ENCODE results near the gene FSCN2. TPM values are rescaled to one million over a fixed set of nuclear protein-coding genes. Genes with fewer than 3 reads are reported as not detected.

The FSCN2 gene
- total RNA-seq, 1 experiment from 2014 or later: 4.3 TPM

DNA sequence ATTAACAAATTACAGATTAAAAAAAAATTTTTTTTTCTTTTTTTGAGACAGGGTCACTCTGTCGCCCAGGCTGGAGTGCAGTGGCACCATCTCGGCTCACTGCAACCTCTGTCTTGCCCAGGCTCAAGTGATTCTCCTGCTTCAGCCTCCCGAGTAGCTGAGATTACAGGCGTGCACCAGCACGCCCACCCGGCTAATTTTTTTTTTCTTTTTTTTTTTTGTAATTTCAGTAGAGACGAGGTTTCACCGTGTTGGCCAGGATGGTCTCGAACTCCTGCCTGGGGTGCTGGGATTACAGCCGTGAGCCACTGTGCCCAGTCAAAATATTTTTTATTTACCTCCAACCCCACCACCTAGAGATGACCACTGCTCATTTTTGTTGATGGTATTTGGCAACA lies 41.1 kb upstream of the FSCN2 start:
- intact Hi-C loops (cut with micrococcal nuclease; ENCODE audit: unreplicated experiment): loop anchor here (5.0 kb wide), 1 partner anchor 500 kb away; no protein-coding TSS in a partner anchor
- H3K9me2 ChIP-seq (ENCODE audit: insufficient read depth): no peaks in the 10 kb centered on the region
- TF ChIP-seq CTCF (conservative IDR thresholded peaks at IDR 0.05): no peak
- no peak for TF ChIP-seq EZH2 (IDR thresholded peaks at IDR 0.05; ENCODE audit: low read depth)

DNA sequence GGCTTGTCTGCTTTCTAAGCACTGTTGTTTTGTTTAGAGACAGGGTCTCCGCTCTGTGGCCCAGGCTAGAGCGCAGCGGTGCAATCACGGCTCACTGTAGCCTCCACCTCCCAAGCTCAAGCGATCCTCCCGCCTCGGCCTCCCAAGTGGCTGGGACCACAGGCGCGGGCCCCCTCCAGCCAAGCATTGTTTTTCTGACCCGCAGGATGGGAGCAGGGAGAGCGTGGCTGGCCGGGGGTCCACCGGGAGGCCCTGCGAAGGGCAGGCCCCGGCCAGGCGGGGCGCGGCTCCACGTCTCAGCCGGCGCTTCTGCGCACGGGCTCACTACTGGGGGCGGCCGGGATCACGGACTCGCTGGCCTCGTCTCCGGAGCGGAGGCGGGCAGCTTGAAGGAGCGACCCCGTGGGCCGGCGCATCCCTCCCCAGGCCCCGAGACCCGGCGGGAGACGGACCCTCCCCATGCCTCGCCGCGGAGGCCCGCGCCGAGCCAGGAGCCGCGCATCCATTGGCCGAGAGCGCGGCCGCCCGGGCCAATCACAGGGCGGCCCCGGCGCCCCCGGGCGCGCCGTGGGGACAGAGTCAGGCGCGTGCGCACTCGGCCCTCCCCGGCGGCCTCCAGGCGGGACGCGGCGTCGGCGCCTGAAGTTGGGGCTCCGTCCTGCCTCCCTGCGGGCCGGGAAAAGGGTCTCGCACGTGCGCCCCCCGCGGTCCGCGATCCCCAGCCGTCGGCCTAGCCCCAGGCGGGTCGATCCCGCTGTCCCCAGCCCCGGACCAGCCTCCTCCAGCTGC lies 40.5 kb upstream of the FSCN2 start:
- H3K36me3 ChIP-seq (ENCODE audit: low read depth): no peaks in the 10 kb centered on the region
- H3K4me3 ChIP-seq: peak overlapping the region; percentile 55; the same call in 1 of the 2 replicates
- peak in 1 of 2 experiments; percentile 76 for DNase-seq
- no peaks in the 10 kb centered on the region for H3K9me3 ChIP-seq (ENCODE audit: insufficient read depth, low read depth)
- no peaks in the 10 kb centered on the region for H3F3A ChIP-seq (ENCODE audit: insufficient read depth, low read depth)
- no peak overlapping the region for H3K27ac ChIP-seq
- no peaks in the 10 kb centered on the region for H3K27me3 ChIP-seq (ENCODE audit: insufficient read depth, low read depth)
- POLR2A ChIA-PET (ENCODE audit: unreplicated experiment): no interaction called here
- intact Hi-C loops (cut with micrococcal nuclease; ENCODE audit: unreplicated experiment): loop anchor here (5.0 kb wide), 1 partner anchor 500 kb away; no protein-coding TSS in a partner anchor
- TF ChIP-seq CTCF (conservative IDR thresholded peaks at IDR 0.05) (no peak), EZH2 (IDR thresholded peaks at IDR 0.05; ENCODE audit: low read depth) (no peak)
- H4K20me1 ChIP-seq (ENCODE audit: insufficient read depth): no peaks in the 10 kb centered on the region
- H3K9me2 ChIP-seq (ENCODE audit: insufficient read depth): no peaks in the 10 kb centered on the region
- H3K79me2 ChIP-seq (ENCODE audit: low read depth): no peaks in the 10 kb centered on the region
- H2AFZ ChIP-seq: peak overlapping the region; percentile 58
- BruUV-seq (replicated peaks): TSS peak; percentile 36
- no peaks in the 10 kb centered on the region for H3K4me1 ChIP-seq (replicated peaks; ENCODE audit: insufficient read depth)
- CTCF ChIA-PET: interaction anchor here (0.6 kb wide), 1 partner anchor 57 kb away, joined by 10 read pairs; no protein-coding TSS in a partner anchor
- H3K4me2 ChIP-seq: peak overlapping the region; percentile 72

More for the DNA sequence above, 41.1 kb upstream of the FSCN2 start:
- H3K79me2 ChIP-seq (ENCODE audit: low read depth): no peaks in the 10 kb centered on the region
- no peaks in the 10 kb centered on the region for H3K27me3 ChIP-seq (ENCODE audit: insufficient read depth, low read depth)
- H3K9me3 ChIP-seq (ENCODE audit: insufficient read depth, low read depth): no peaks in the 10 kb centered on the region
- H3K36me3 ChIP-seq (ENCODE audit: low read depth): no peaks in the 10 kb centered on the region
- no peaks in the 10 kb centered on the region for H3K4me1 ChIP-seq (replicated peaks; ENCODE audit: insufficient read depth)
- H2AFZ ChIP-seq: no peak overlapping the region
- DNase-seq: no peak
- H3F3A ChIP-seq (ENCODE audit: insufficient read depth, low read depth): no peaks in the 10 kb centered on the region
- POLR2A ChIA-PET (ENCODE audit: unreplicated experiment): no interaction called here
- CTCF ChIA-PET: interaction anchor here (0.6 kb wide), 1 partner anchor 56 kb away, joined by 10 read pairs; no protein-coding TSS in a partner anchor
- no TSS peak for BruUV-seq (replicated peaks)
- no peak overlapping the region for H3K27ac ChIP-seq
- H3K4me3 ChIP-seq: no peak overlapping the region
- H3K4me2 ChIP-seq: no peak overlapping the region
- H4K20me1 ChIP-seq (ENCODE audit: insufficient read depth): no peaks in the 10 kb centered on the region

- ChIA-PET CTCF (no interaction called here), POLR2A (ENCODE audit: unreplicated experiment) (no interaction called here)
- no peak for DNase-seq
- TF ChIP-seq EZH2 (IDR thresholded peaks at IDR 0.05; ENCODE audit: low read depth): no peak
- no peak for TF ChIP-seq CTCF (conservative IDR thresholded peaks at IDR 0.05)
- Histone ChIP-seq H2AFZ (peak overlapping the region; percentile 58), H4K20me1 (ENCODE audit: insufficient read depth) (no peaks in the 10 kb centered on the region), H3K4me1 (replicated peaks; ENCODE audit: insufficient read depth) (no peaks in the 10 kb centered on the region), H3K36me3 (ENCODE audit: low read depth) (no peaks in the 10 kb centered on the region), H3K4me3 (peak overlapping the region; percentile 55; the same call in 1 of the 2 replicates), H3K27ac (no peak overlapping the region), H3K79me2 (ENCODE audit: low read depth) (no peaks in the 10 kb centered on the region), H3K27me3 (ENCODE audit: insufficient read depth, low read depth) (no peaks in the 10 kb centered on the region), H3K9me3 (ENCODE audit: insufficient read depth, low read depth) (no peaks in the 10 kb centered on the region), H3K9me2 (ENCODE audit: insufficient read depth) (no peaks in the 10 kb centered on the region), H3F3A (ENCODE audit: insufficient read depth, low read depth) (no peaks in the 10 kb centered on the region), H3K4me2 (peak overlapping the region; percentile 72)
- TSS peak; percentile 78 for BruUV-seq (replicated peaks)
- intact Hi-C loops (cut with micrococcal nuclease; ENCODE audit: unreplicated experiment): loop anchor here (5.0 kb wide), 1 partner anchor 501 kb away; no protein-coding TSS in a partner anchor
Observed at GRCh38 chr17:81488276-81488860, 39.8 kb upstream of the FSCN2 start.
